Neural progenitor cell (in vitro differentiated cells): ENCODE results near the gene STRAP.

Source experiments
- EZH2 ChIP-seq: fragments of 200-600 bp; sonication (generic); IDR thresholded peaks from 2 replicates; pipeline ENCODE4 v1.6.1; 2017; ENCODE audit warnings: antibody characterized with exemption, mild to moderate bottlenecking, moderate library complexity
- EZH2phosphoT487 ChIP-seq: fragments of 200-600 bp; sonication (generic); IDR thresholded peaks from 2 replicates; pipeline ENCODE4 v1.6.1; 2017; ENCODE audit warnings: antibody characterized with exemption
- TF ChIP-seq, protein P1 (sequence below): fragments of 200-600 bp; sonication (generic); IDR thresholded peaks from 2 replicates; pipeline ENCODE4 v1.5.1; 2017; ENCODE audit warnings: antibody characterized with exemption, mild to moderate bottlenecking

DNA sequence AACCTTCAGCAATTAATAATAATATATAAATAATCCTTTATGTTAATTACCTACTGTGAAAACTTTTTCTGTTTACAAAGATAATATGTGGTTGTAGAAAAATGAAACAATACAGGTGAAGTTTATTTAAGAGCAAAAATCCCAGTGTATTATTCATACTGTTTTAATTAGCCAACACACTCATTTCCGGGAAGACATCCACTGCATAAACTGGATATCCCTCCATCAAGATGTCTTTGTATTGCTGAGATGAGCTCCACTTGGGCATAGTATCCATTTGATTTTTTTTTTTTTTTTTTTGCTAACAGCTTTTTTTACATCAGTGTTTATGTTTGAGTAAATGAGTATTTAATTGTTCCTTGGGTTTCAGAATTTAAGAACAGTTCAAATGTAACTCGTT lies 15.2 kb downstream of the STRAP start:
- TF ChIP-seq, protein P1, sequence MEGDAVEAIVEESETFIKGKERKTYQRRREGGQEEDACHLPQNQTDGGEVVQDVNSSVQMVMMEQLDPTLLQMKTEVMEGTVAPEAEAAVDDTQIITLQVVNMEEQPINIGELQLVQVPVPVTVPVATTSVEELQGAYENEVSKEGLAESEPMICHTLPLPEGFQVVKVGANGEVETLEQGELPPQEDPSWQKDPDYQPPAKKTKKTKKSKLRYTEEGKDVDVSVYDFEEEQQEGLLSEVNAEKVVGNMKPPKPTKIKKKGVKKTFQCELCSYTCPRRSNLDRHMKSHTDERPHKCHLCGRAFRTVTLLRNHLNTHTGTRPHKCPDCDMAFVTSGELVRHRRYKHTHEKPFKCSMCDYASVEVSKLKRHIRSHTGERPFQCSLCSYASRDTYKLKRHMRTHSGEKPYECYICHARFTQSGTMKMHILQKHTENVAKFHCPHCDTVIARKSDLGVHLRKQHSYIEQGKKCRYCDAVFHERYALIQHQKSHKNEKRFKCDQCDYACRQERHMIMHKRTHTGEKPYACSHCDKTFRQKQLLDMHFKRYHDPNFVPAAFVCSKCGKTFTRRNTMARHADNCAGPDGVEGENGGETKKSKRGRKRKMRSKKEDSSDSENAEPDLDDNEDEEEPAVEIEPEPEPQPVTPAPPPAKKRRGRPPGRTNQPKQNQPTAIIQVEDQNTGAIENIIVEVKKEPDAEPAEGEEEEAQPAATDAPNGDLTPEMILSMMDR = no peak
- no peak for TF ChIP-seq EZH2
- no peak for TF ChIP-seq EZH2phosphoT487
